C4-2B (cell line): ENCODE measurements around the gene ERAS.
"Not testable (repeated sequence)": the region's sequence is repeated elsewhere in the genome, so short reads cannot be mapped to it uniquely, and the experiment has no call there.

Experiments
- H3K27ac ChIP-seq: fragments of 450-650 bp; 2 replicates; pipeline ENCODE4 v1.5.1; 2017
- ZFX ChIP-seq: fragments of 450-650 bp; IDR thresholded peaks from 2 replicates; pipeline ENCODE4 v1.6.1; 2017
- TF ChIP-seq, protein P1 (sequence below): fragments of 450-650 bp; conservative IDR thresholded peaks from 2 replicates; pipeline ENCODE4 v1.5.1; 2017; ENCODE audit warnings: mild to moderate bottlenecking

The ERAS gene

GRCh38 chrX:48835524-48836329, 9.4 kb downstream of the ERAS start, which contains the start of gene PCSK1N:
Gene PCSK1N, minus strand, starts transcription at chrX:48835610. Its CDS starts 78 bp downstream, at chrX:48835532.
- TF ChIP-seq, protein P1, sequence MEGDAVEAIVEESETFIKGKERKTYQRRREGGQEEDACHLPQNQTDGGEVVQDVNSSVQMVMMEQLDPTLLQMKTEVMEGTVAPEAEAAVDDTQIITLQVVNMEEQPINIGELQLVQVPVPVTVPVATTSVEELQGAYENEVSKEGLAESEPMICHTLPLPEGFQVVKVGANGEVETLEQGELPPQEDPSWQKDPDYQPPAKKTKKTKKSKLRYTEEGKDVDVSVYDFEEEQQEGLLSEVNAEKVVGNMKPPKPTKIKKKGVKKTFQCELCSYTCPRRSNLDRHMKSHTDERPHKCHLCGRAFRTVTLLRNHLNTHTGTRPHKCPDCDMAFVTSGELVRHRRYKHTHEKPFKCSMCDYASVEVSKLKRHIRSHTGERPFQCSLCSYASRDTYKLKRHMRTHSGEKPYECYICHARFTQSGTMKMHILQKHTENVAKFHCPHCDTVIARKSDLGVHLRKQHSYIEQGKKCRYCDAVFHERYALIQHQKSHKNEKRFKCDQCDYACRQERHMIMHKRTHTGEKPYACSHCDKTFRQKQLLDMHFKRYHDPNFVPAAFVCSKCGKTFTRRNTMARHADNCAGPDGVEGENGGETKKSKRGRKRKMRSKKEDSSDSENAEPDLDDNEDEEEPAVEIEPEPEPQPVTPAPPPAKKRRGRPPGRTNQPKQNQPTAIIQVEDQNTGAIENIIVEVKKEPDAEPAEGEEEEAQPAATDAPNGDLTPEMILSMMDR: no peak
- no peak for TF ChIP-seq ZFX

GRCh38 chrX:48839686-48840085, 13.4 kb downstream of the ERAS start:
- H3K27ac ChIP-seq: no peak overlapping the region
- TF ChIP-seq ZFX: no peak
- TF ChIP-seq, protein P1: no peak

More at GRCh38 chrX:48835524-48836329, 9.4 kb downstream of the ERAS start, which contains the start of gene PCSK1N:
- H3K27ac ChIP-seq: peak within 1 kb of the TSS; percentile 20; the same call in 1 of the 2 replicates

GRCh38 chrX:48848847-48849246, 22.5 kb downstream of the ERAS start:
- no peak overlapping the region for H3K27ac ChIP-seq

DNA sequence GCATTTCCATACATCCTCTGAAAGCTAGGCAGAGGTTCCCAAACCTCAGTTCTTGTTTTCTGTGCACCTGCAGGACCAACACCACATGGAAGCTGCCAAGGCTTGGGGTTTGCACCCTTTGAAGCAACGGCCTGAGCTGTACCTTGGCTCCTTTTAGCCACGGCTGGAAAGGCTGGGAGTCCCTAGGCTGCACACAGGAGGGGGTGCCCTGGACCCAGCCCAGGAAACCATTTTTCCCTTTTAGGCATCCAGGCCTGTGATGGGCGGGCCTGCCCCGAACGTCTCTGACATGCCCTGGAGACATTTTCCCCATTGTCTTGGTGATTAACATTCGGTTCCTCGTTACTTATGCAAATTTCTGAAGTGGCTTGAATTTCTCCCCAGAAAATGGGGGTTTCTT, 26.5 kb downstream of the ERAS start:
- TF ChIP-seq, protein P1: no peak
- TF ChIP-seq ZFX: no peak
- no peak overlapping the region for H3K27ac ChIP-seq

More at GRCh38 chrX:48848847-48849246, 22.5 kb downstream of the ERAS start:
- no peak for TF ChIP-seq ZFX
- TF ChIP-seq, protein P1: no peak

- not testable (repeated sequence) for H3K27ac ChIP-seq
These were observed 27.2 kb downstream of the ERAS start for GRCh38 chrX:48853494-48853893.

- not testable (repeated sequence) for H3K27ac ChIP-seq
These were observed 27.9 kb downstream of the ERAS start for GRCh38 chrX:48854121-48854804.

DNA sequence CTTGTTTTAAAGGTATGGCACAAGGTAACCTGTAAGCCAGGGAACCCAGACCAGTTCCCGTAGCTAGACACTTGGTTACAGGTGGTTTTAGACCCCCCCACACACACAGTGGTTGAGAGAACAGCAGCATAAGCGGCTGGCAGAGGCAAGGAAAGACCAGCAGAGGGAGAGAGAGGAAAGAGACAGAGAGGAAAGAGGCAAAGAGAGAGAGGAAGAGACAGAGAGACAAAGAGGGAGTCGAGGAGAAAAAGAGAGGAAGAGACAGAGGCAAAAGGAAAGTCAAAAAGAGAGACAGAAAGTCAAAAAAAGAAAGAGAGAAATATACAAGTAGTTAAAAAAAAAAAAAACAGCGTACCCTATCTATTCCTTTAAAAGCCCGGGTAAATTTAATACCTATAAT, 28.6 kb downstream of the ERAS start:
- H3K27ac ChIP-seq: no peak overlapping the region
- TF ChIP-seq, protein P1: 0 out of 2 replicates have a peak, but pooled peaks have one; percentile 12
- TF ChIP-seq ZFX: no peak

GRCh38 chrX:48864210-48864609, 37.9 kb downstream of the ERAS start:
- no peak overlapping the region for H3K27ac ChIP-seq
- TF ChIP-seq ZFX: no peak
- TF ChIP-seq, protein P1: no peak

GRCh38 chrX:48872017-48872416, 45.7 kb downstream of the ERAS start:
- H3K27ac ChIP-seq: not testable (repeated sequence)

- not testable (repeated sequence) for H3K27ac ChIP-seq
These were observed 50.6 kb downstream of the ERAS start for GRCh38 chrX:48876944-48877343.
